HCT116 (cell line): ENCODE results near the gene IL32. TPM values are rescaled to one million over a fixed set of nuclear protein-coding genes. Genes with fewer than 3 reads are reported as not detected.
A peak's percentile ranks its signal among the peaks of the same experiment; 100 is the strongest.

Experiments
- ATAC-seq: fragments of 200-7000 bp; cut with Tn5 transposase; 2 replicates; pipeline ENCODE4 v1.9.1; 2020; ENCODE audit warnings: mild to moderate bottlenecking, moderate library complexity
- BruUV-seq: library from RNA; stranded (reverse); fragments of 400-500 nt; replicated peaks from 2 replicates; lab custom pipeline; 2021; lab: Mats Ljungman, UMichigan
- CTCF ChIA-PET: fragments of 300-600 bp; sonication (Branson Sonifier 250); formaldehyde crosslinking; loops from one replicate; lab custom pipeline; 2021; ENCODE audit warnings: antibody characterized with exemption; lab: Charles Lee
- POLR2A ChIA-PET: fragments of 300-600, 350-600 bp; sonication (Branson Sonifier 250); formaldehyde crosslinking; loops from one replicate; lab custom pipeline; 2021; ENCODE audit warnings: antibody characterized with exemption; lab: Charles Lee
- RAD21 ChIA-PET, 2 experiments: fragments of 300-600 bp; sonication (Branson Sonifier 250); formaldehyde crosslinking; loops; one replicate each; lab custom pipeline; 2023; ENCODE audit warnings: low total read pairs in 2 of 2; ENCODE audit not compliant: uncharacterized antibody in 2 of 2, unreplicated experiment in 2 of 2, low non-redundant PET in 1 of 2; lab: Charles Lee
- DNase-seq: peaks from one replicate; pipeline ENCODE4 v3.0.0-alpha.2; 2010; ENCODE audit warnings: low read depth, low spot score
- H2AFZ ChIP-seq: fragments of 200-600 bp; shearing (Covaris generic), sonication (generic); 2 replicates; pipeline ENCODE4 v1.6.1; 2017; ENCODE audit warnings: low read depth, mixed run types, mixed read lengths, antibody characterized with exemption, low read length; ENCODE audit not compliant: poor library complexity, severe bottlenecking
- H3K27ac ChIP-seq: 2 replicates; pipeline ENCODE4 v1.5.1; 2012; ENCODE audit warnings: low read depth, low read length
- H3K27me3 ChIP-seq: fragments of 200-600 bp; sonication (generic); 2 replicates; pipeline ENCODE4 v1.6.1; 2016; ENCODE audit warnings: mixed run types, low read length, mixed read lengths; ENCODE audit not compliant: insufficient read depth
- H3K36me3 ChIP-seq, 2 experiments: fragments of 200-500 bp in 1 of 2; fragments of 200-600 bp in 1 of 2; sonication (Bioruptor generic) in 1 of 2; sonication (generic) in 1 of 2; 2 replicates each; pipeline versions ENCODE4 v1.5.1 to v1.6.1; 2014 to 2016; ENCODE audit warnings: low read length in 2 of 2, inconsistent platforms in 1 of 2, mixed read lengths in 1 of 2, mixed run types in 1 of 2; ENCODE audit not compliant: insufficient read depth in 2 of 2, control insufficient read depth in 1 of 2
- H3K4me1 ChIP-seq, 2 experiments: fragments of 200-600 bp in 1 of 2; sonication (generic) in 1 of 2; 2 replicates each; pipeline versions ENCODE4 v1.5.1 to v1.6.1; 2012 to 2017; ENCODE audit warnings: low read length in 2 of 2, inconsistent platforms in 1 of 2, mild to moderate bottlenecking in 1 of 2, mixed read lengths in 1 of 2, mixed run types in 1 of 2, moderate library complexity in 1 of 2; ENCODE audit not compliant: insufficient read depth in 2 of 2, control insufficient read depth in 1 of 2
- H3K4me2 ChIP-seq: fragments of 200-600 bp; sonication (generic); 2 replicates; pipeline ENCODE4 v1.6.1; 2017; ENCODE audit warnings: mixed run types, low read length, mixed read lengths
- H3K4me3 ChIP-seq, 2 experiments: fragments of 200-600 bp in 1 of 2; sonication (generic) in 1 of 2; replicated peaks in 1 of 2; 2 replicates each; pipeline ENCODE4 v1.5.1; 2011 to 2016; ENCODE audit warnings: low read length in 2 of 2, control low read depth in 1 of 2, low read depth in 1 of 2, mild to moderate bottlenecking in 1 of 2, mixed read lengths in 1 of 2, mixed run types in 1 of 2
- H3K79me2 ChIP-seq: fragments of 200-600 bp; sonication (generic); 2 replicates; pipeline ENCODE4 v1.6.1; 2017; ENCODE audit warnings: mild to moderate bottlenecking, mixed run types, low read length, moderate library complexity, mixed read lengths; ENCODE audit not compliant: insufficient read depth
- H3K9ac ChIP-seq: fragments of 200-600 bp; sonication (generic); 2 replicates; pipeline ENCODE4 v1.6.1; 2016; ENCODE audit warnings: low read length, mixed read lengths
- H3K9me2 ChIP-seq: fragments of 200-600 bp; sonication (generic), shearing (Covaris generic); 2 replicates; pipeline ENCODE4 v1.6.1; 2017; ENCODE audit warnings: mixed run types, mild to moderate bottlenecking, moderate library complexity; ENCODE audit not compliant: insufficient read depth
- H3K9me3 ChIP-seq, 2 experiments: fragments of 200-500 bp in 1 of 2; fragments of 200-600 bp in 1 of 2; sonication (Bioruptor generic) in 1 of 2; sonication (generic) in 1 of 2; 2 replicates each; pipeline ENCODE4 v1.6.1; 2014 to 2017; ENCODE audit warnings: low read length in 2 of 2, mixed read lengths in 2 of 2, inconsistent platforms in 1 of 2, low read depth in 1 of 2, mild to moderate bottlenecking in 1 of 2, mixed run types in 1 of 2, moderate library complexity in 1 of 2; ENCODE audit not compliant: control insufficient read depth in 1 of 2, insufficient read depth in 1 of 2
- H4K20me1 ChIP-seq: fragments of 200-600 bp; sonication (generic), shearing (Covaris generic); 2 replicates; pipeline ENCODE4 v1.6.1; 2017; ENCODE audit warnings: mixed run types, mild to moderate bottlenecking, moderate library complexity; ENCODE audit not compliant: insufficient read depth
- CBX3 ChIP-seq: IDR thresholded peaks from 2 replicates; pipeline ENCODE4 v1.6.1; 2012; ENCODE audit warnings: low read depth
- CTCF ChIP-seq, 3 experiments: fragments of 200-600 bp in 1 of 3; sonication (generic) in 1 of 3; IDR thresholded peaks in 2 of 3; conservative IDR thresholded peaks in 1 of 3; 2 replicates each; pipeline ENCODE4 v1.5.1; 2012 to 2017; ENCODE audit warnings: low read depth in 2 of 3, low read length in 2 of 3, antibody characterized with exemption in 1 of 3, borderline replicate concordance in 1 of 3, control low read depth in 1 of 3, mild to moderate bottlenecking in 1 of 3, mixed read lengths in 1 of 3, mixed run types in 1 of 3, moderate library complexity in 1 of 3; ENCODE audit not compliant: insufficient read depth in 1 of 3
- EGR1 ChIP-seq: IDR thresholded peaks from 2 replicates; pipeline ENCODE4 v1.6.1; 2012; ENCODE audit warnings: low read depth
- EZH2 ChIP-seq: fragments of 200-600 bp; sonication (generic); IDR thresholded peaks from 2 replicates; pipeline ENCODE4 v1.6.1; 2017; ENCODE audit warnings: antibody characterized with exemption, mixed run types
- EZH2phosphoT487 ChIP-seq: fragments of 200-600 bp; IDR thresholded peaks from 2 replicates; pipeline ENCODE4 v1.6.1; 2018; ENCODE audit warnings: antibody characterized with exemption, borderline replicate concordance
- FOSL1 ChIP-seq: IDR thresholded peaks from 2 replicates; pipeline ENCODE4 v1.6.1; 2012; ENCODE audit warnings: low read depth
- JUND ChIP-seq: IDR thresholded peaks from 2 replicates; pipeline ENCODE4 v1.6.1; 2012
- REST ChIP-seq: IDR thresholded peaks from 2 replicates; pipeline ENCODE4 v1.6.1; 2012; ENCODE audit warnings: low read depth
- TCF7L2 ChIP-seq: IDR thresholded peaks from 2 replicates; pipeline ENCODE4 v1.7.0; 2011; ENCODE audit warnings: borderline replicate concordance, inconsistent platforms; ENCODE audit not compliant: insufficient read depth, insufficient read length; ENCODE audit errors: extremely low read depth
- ZFX ChIP-seq: fragments of 450-650 bp; IDR thresholded peaks from 2 replicates; pipeline ENCODE4 v1.6.1; 2017
- intact Hi-C: fragments of 100-400 bp; cut with micrococcal nuclease; formaldehyde crosslinking; loops from 2 replicates; pipeline ENCODE4 v1.10.0; 2022
- total RNA-seq: library from RNA; stranded (reverse); gene quantifications from one replicate; pipeline ENCODE4 v1.2.1, GENCODE V29; 2021; ENCODE audit not compliant: unreplicated experiment
- TF ChIP-seq, protein P1 (sequence below): IDR thresholded peaks from 2 replicates; pipeline ENCODE4 v1.6.1; 2012

Gene IL32
- total RNA-seq, 1 experiment from 2014 or later, result 13.7 TPM

GRCh38 chr16:3035972-3036725 lies 29.3 kb upstream of the IL32 start:
- RAD21 ChIA-PET, result no interaction called here
- peak overlapping the region; percentile 75 for H3K9ac ChIP-seq
- DNase-seq (no peak), ATAC-seq (peak; percentile 29)
- H4K20me1 ChIP-seq, result no peaks in the 10 kb centered on the region
- peak overlapping the region; percentile 61 to 76 for H3K4me3 ChIP-seq
- intact Hi-C loops, result no loop called here
- no peaks in the 10 kb centered on the region for H3K9me2 ChIP-seq
- H3K27ac ChIP-seq, result peak overlapping the region; percentile 26; the same call in 1 of the 2 replicates
- no peaks in the 10 kb centered on the region for H3K9me3 ChIP-seq
- no TSS peak for BruUV-seq
- CTCF ChIA-PET, result interaction anchor here (1.1 kb wide), 1 partner anchor 9 kb away, joined by 3 read pairs; no protein-coding TSS in a partner anchor
- TF ChIP-seq TCF7L2, result no peak
- TF ChIP-seq CBX3, result no peak
- TF ChIP-seq JUND, result no peak
- no peak for TF ChIP-seq CTCF (IDR thresholded peaks at IDR 0.05 in 2 of 3, conservative IDR thresholded peaks at IDR 0.05 in 1 of 3; ENCODE audit: borderline replicate concordance in 1 of 3, insufficient read depth in 1 of 3, low read depth in 2 of 3, low read length in 2 of 3)
- TF ChIP-seq EGR1, result no peak
- TF ChIP-seq EZH2phosphoT487, result no peak
- TF ChIP-seq EZH2, result no peak
- TF ChIP-seq ZFX, result no peak
- TF ChIP-seq, protein P1, sequence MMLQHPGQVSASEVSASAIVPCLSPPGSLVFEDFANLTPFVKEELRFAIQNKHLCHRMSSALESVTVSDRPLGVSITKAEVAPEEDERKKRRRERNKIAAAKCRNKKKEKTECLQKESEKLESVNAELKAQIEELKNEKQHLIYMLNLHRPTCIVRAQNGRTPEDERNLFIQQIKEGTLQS, result no peak
- TF ChIP-seq FOSL1, result no peak
- no peak for TF ChIP-seq REST
- H3K79me2 ChIP-seq, result no peaks in the 10 kb centered on the region
- POLR2A ChIA-PET, result no interaction called here
- H3K36me3 ChIP-seq, result no peaks in the 10 kb centered on the region
- H3K4me2 ChIP-seq, result peak overlapping the region; percentile 95
- no peak overlapping the region for H2AFZ ChIP-seq
- peaks cover 15 to 52% of the 10 kb centered on the region in 2 experiments for H3K4me1 ChIP-seq
- no peaks in the 10 kb centered on the region for H3K27me3 ChIP-seq
